NOMO-1 (cell line): ENCODE results near the gene CRIP3.

Experiments
- DNase-seq, 2 experiments: peaks; one replicate each; lab custom pipeline; 2025; ENCODE audit not compliant: unreplicated experiment in 2 of 2; lab: John Stamatoyannopoulos, UW

CRIP3 gene

GRCh38 chr6:43290905-43291355 lies 17.7 kb downstream of the CRIP3 start:
- DNase-seq = no peak

- no peak for DNase-seq
Measured at GRCh38 chr6:43290339-43290904, 18.2 kb downstream of the CRIP3 start.

DNA sequence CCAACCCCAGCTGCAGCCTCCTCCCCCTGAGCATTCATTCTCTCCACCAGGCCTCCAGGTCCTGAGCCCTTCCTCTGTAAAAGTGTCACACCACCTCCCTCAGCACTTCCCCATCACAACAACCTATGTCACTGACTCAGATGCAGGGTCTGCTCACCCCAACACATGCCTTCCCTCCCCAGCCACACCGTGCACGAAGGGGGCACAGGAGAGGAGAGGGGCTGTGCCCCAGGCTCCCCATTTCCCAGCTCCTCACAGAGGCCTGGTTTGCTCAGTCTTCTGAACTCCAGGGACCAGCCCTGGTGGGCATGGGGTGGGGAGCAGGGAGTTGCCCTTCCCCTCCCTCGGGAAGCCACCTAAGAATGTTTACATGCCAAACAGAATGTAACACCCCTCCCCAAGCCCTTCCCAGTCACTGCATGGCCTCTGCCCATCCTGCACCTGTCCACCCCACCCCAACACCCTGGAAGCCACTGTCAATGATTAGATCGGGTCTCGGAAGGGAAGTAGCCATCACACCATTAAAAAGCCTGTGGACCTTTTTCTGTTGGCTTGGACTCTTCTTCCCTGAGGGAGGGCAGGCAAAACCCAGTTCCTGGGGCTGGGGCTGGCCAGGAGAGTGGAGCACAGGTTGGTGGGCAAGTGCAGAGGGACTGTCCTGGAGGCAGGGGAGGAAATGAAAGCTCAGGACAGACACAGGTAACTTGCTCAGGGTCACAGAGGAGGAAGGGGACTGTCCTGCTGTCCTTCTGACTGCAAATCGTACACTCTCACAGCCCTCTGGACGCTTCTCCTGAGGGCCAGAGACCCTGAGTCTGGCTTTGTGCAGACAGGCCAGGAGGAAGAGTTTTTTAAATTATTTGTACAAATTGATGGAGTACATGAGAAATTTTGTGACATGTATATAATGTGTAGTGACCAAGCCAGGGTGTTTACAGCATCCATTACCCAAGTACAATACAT lies 20.6 kb downstream of the CRIP3 start:
- no peak for DNase-seq

DNA sequence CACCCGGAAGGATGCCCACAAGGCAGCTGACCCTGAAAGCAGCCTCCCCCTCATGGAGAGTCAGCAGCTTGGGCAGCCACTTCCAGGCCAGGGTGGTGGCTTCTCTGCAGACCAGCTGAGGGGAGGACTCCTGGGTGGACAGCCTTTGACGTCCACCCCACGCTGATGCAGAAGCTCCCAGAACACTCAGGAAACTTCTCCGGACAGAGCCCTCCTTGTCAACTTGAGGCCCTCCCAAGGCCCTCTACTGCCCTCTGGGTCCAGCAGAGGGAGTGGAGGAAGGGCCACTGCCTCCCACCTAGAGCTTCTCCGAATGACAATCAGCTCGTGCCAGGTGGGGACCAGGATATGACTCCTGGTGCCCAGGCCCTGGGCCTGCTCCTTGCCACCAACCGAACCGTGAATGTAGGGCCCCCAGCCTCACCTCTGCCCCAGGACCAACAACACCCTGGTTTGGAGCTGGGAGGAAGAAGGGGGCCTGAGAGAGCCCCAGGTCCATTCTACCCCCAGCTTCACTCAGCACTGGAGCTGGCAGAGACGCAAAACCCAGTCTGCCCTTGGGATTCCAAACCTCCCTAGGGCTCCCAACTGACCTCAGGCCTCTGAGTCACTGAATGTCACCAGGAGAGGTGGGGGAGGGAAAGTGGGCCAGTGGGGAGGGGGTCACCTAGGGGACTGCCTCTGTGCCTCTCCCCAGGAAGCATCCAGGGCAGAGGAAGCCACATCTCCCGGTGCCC lies 21.5 kb downstream of the CRIP3 start:
- no peak for DNase-seq

GRCh38 chr6:43286456-43286979 lies 22.1 kb downstream of the CRIP3 start:
- no peak for DNase-seq

GRCh38 chr6:43285832-43286231 lies 22.8 kb downstream of the CRIP3 start:
- DNase-seq = no peak

DNA sequence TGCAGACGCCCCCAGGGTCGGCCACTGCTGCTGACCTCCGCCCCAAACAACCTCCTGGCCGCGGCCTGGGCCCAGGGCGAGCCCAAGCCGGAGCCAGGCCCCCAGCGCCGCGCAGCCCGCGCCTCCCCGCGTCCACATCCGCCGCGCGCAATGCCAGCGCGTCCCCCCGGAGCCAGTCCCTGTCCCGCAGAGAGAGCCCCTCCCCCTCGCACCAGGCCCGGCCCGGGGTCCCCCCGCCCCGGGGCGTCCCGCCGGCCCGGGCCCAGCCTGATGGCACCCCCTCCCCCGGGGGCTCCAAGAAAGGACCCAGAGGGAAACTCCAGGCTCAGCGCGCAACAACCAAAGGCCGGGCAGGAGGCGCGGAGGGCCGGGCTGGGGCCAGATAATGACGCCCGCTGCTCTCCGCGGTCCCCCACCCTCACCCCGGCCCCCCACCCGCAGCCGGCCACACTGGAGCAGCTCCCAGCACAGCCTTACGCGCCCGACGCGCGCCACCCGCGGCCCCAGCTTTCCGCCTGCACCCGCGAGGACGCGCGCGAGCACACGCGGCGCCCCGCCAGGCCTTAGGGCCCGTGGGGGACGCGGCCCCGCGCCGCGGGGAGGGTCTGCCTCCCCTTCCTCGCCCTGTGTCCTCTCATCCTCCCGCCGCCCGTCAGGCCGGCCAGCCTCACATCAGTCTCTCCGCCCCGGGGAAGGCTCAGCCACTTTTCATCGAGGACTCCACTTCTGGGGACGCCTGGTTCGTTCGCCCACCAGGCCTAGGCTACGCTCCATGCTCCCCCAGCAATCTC lies 23.4 kb downstream of the CRIP3 start:
- no peak for DNase-seq

GRCh38 chr6:43283905-43284304 lies 24.7 kb downstream of the CRIP3 start:
- DNase-seq = no peak

GRCh38 chr6:43283514-43283901 lies 25.1 kb downstream of the CRIP3 start:
- DNase-seq = no peak

DNA sequence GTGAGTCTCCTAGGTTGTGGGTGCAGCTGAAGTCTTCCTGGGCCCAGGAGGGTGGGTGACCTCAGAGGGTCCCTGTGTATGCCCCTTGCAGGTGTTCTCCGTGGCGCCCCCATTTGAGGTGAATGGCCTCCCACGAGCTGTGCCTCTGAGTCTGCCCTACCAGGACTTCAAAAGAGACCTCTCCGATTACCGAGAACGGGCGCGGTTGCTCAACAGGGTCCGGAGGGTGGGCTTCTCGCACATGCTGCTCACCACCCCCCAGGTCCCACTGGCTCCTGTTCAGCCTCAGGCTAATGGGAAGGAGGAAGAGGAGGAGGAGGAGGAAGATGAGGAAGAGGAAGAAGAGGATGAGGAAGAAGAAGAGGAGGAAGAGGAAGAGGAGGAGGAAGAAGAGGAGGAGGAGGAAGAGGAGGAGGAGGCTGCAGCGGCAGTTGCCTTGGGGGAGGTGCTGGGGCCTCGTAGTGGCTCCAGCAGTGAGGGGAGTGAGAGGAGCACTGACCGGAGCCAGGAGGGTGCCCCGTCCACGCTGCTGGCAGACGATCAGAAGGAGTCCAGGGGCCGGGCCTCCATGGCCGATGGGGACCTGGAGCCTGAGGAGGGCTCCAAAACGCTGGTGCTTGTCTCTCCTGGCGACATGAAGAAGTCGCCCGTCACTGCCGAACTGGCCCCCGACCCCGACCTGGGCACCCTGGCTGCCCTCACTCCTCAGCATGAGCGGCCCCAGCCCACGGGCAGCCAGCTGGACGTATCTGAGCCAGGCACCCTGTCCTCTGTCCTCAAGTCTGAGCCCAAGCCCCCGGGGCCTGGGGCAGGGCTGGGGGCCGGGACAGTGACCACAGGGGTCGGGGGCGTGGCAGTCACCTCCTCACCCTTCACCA lies 25.8 kb downstream of the CRIP3 start:
- DNase-seq = no peak

GRCh38 chr6:43282060-43282459 lies 26.6 kb downstream of the CRIP3 start:
- DNase-seq = no peak

- no peak for DNase-seq
Measured at GRCh38 chr6:43280234-43280633, 28.4 kb downstream of the CRIP3 start.

DNA sequence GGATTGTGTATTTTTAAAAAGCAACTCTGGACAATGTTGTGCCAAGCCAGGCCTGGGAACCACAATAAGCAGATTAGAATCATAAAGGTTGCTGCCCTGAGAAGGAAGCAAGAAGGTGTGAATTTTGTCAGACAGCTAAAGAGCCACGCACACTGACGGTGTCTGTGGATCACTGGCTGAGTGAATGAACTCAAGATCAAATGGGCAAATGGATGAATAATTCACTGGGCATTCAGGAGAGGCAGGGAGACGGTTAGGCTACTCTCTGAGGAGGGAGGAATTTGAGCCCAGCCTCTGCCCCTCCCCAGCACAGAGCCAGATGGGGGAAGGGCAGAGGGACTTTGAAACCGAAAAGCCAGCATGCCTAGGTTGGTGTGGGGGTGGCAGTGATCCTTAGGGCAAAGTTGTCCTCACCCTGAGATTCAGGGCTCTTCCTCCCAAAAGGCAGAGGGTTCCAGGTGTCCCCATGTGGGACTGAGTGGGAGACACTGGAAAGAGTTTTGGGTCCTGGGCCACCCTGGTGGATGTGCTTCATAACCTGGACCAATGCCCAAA lies 30.0 kb downstream of the CRIP3 start:
- no peak for DNase-seq

DNA sequence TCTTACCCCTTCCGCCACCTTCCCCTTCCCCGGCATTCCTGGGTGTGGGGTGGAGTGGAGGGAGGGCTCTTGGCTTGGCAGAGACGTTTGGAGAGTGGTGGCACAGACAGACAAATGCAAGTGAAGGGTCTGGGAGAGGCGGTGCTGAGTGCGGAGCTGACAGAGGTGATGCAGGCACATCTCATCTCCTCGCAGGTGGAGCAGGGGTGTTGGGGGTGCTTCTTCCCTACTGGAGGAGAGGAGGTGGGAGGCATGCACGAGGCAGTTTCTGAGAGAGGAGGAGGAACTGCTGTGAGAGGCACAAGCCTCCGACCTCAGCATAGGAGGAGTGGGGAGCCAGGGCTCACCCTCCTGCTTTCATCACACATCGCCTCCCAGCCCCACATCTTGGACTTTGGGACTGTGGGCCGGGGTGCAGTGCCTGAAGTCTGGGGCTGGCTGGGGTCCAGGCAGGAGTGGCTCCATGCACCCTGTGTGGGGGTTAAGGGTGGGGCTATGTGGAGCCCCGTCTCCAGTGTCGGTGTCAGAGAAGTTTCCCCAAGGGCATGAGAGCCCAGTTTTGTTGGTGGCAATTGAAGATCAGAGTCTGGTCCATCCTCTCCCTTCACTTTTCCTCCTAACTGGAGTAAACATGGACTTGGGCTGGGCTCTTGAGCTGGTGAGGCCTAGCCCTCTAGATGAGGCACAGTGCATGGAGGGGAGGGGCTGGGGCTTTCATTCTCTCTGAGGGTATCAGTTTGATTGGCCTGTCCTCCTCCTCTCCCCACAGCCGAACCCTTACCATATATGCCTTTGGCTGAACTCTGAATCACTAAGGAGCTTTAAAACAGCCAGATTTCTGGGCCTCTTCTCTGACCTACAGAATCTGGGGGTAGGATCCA lies 30.7 kb downstream of the CRIP3 start:
- no peak for DNase-seq

GRCh38 chr6:43277306-43277642 lies 31.4 kb downstream of the CRIP3 start:
- no peak for DNase-seq

- no peak for DNase-seq
Measured at GRCh38 chr6:43276577-43277305, 31.9 kb downstream of the CRIP3 start.

- no peak for DNase-seq
Measured at GRCh38 chr6:43275801-43276576, 32.6 kb downstream of the CRIP3 start.
